H1 (cell line): ENCODE measurements around the gene TMEM120B. TPM values are rescaled to one million over a fixed set of nuclear protein-coding genes. Genes with fewer than 3 reads are reported as not detected.
"Not testable (repeated sequence)": the region's sequence is repeated elsewhere in the genome, so short reads cannot be mapped to it uniquely, and the experiment has no call there.

Experiments used
- CTCF ChIA-PET: fragments of 300-600 bp; sonication (Branson Sonifier 250); formaldehyde crosslinking; loops from one replicate; lab custom pipeline; 2021; ENCODE audit not compliant: partially characterized antibody; lab: Charles Lee
- POLR2A ChIA-PET: fragments of 300-600 bp; sonication (Branson Sonifier 250); formaldehyde crosslinking; loops from one replicate; lab custom pipeline; 2021; ENCODE audit warnings: inconsistent platforms; ENCODE audit not compliant: partially characterized antibody; lab: Charles Lee
- DNase-seq, 2 experiments: peaks; one replicate each; pipeline versions ENCODE4 v3.0.0 to v3.0.0-alpha.2; 2010 to 2022; ENCODE audit warnings: low spot score in 2 of 2, low read depth in 1 of 2, mixed read lengths in 1 of 2
- FAIRE-seq: peaks from 2 replicates; lab custom pipeline; 2011; peaks lifted over from hg19 to GRCh38; lab: Jason Lieb, UNC
- H2AFZ ChIP-seq: 2 replicates; pipeline ENCODE4 v1.8.1; 2012; ENCODE audit warnings: low read length, inconsistent platforms
- H2AK5ac ChIP-seq: 2 replicates; pipeline ENCODE4 v1.6.1; 2013; ENCODE audit warnings: low read depth, low read length
- H2BK120ac ChIP-seq: replicated peaks from 2 replicates; pipeline ENCODE3; 2013; ENCODE audit warnings: low read depth, low read length, inconsistent platforms
- H2BK12ac ChIP-seq: 2 replicates; pipeline ENCODE4 v1.6.1; 2013; ENCODE audit warnings: low read depth, low read length
- H2BK15ac ChIP-seq: 2 replicates; pipeline ENCODE4 v1.6.1; 2013; ENCODE audit warnings: low read length
- H2BK20ac ChIP-seq: 2 replicates; pipeline ENCODE4 v1.6.1; 2013; ENCODE audit warnings: low read length
- H2BK5ac ChIP-seq: 2 replicates; pipeline ENCODE4 v1.6.1; 2013; ENCODE audit warnings: low read depth, low read length
- H3K14ac ChIP-seq: 2 replicates; pipeline ENCODE4 v1.6.1; 2013; ENCODE audit warnings: inconsistent platforms; ENCODE audit not compliant: insufficient read length
- H3K18ac ChIP-seq: 2 replicates; pipeline ENCODE4 v1.6.1; 2013; ENCODE audit warnings: low read length; ENCODE audit errors: extremely low read depth
- H3K23ac ChIP-seq: 2 replicates; pipeline ENCODE4 v1.6.1; 2013; ENCODE audit warnings: inconsistent platforms; ENCODE audit not compliant: insufficient read length
- H3K23me2 ChIP-seq: 2 replicates; pipeline ENCODE4 v1.6.1; 2013; ENCODE audit warnings: low read depth, low read length
- H3K27ac ChIP-seq: 2 replicates; pipeline ENCODE4 v1.6.1; 2011; ENCODE audit warnings: low read depth, low read length, inconsistent platforms
- H3K27me3 ChIP-seq, 4 experiments: replicated peaks in 1 of 4; 1 replicate in 1 of 4; 2 replicates in 3 of 4; pipeline versions ENCODE4 v1.6.1 to v1.8.1; 2011 to 2013; ENCODE audit warnings: low read length in 3 of 4, mild to moderate bottlenecking in 3 of 4, inconsistent platforms in 2 of 4, mixed read lengths in 2 of 4, moderate library complexity in 1 of 4; ENCODE audit not compliant: control insufficient read depth in 3 of 4, insufficient read depth in 3 of 4; ENCODE audit errors: extremely low read depth in 1 of 4
- H3K36me3 ChIP-seq, 4 experiments: 2 replicates each; pipeline versions ENCODE4 v1.6.1 to v1.8.1; 2011 to 2013; ENCODE audit warnings: mild to moderate bottlenecking in 4 of 4, low read length in 3 of 4, moderate library complexity in 2 of 4, control low read depth in 1 of 4, inconsistent platforms in 1 of 4; ENCODE audit not compliant: insufficient read depth in 4 of 4, control insufficient read depth in 2 of 4
- H3K4ac ChIP-seq: replicated peaks from 2 replicates; pipeline ENCODE3; 2013; ENCODE audit warnings: low read length, low read depth, mixed read lengths, inconsistent platforms; ENCODE audit not compliant: insufficient read length
- H3K4me1 ChIP-seq, 4 experiments: replicated peaks in 1 of 4; 1 replicate in 1 of 4; 2 replicates in 3 of 4; pipeline versions ENCODE4 v1.6.1 to v1.8.1; 2011 to 2013; ENCODE audit warnings: low read length in 3 of 4, inconsistent platforms in 2 of 4, mixed read lengths in 1 of 4; ENCODE audit not compliant: insufficient read depth in 4 of 4, control insufficient read depth in 3 of 4
- H3K4me2 ChIP-seq, 2 experiments: 2 replicates each; pipeline versions ENCODE4 v1.6.1 to v1.8.1; 2011 to 2013; ENCODE audit warnings: low read depth in 2 of 2, low read length in 2 of 2, control low read depth in 1 of 2, inconsistent platforms in 1 of 2, mild to moderate bottlenecking in 1 of 2; ENCODE audit not compliant: insufficient read depth in 1 of 2
- H3K4me3 ChIP-seq, 4 experiments: fragments of 200-600, 300-600 bp in 1 of 4; sonication (generic), shearing (Covaris generic), sonication (Bioruptor Twin) in 1 of 4; 2 replicates each; pipeline versions ENCODE4 v1.5.1 to v1.8.1; 2011 to 2016; ENCODE audit warnings: low read length in 4 of 4, low read depth in 3 of 4, control low read depth in 2 of 4, inconsistent platforms in 2 of 4, mild to moderate bottlenecking in 2 of 4, mixed read lengths in 1 of 4, moderate library complexity in 1 of 4; ENCODE audit not compliant: insufficient read depth in 2 of 4; ENCODE audit errors: extremely low read depth in 1 of 4
- H3K56ac ChIP-seq: replicated peaks from 2 replicates; pipeline ENCODE3; 2013; ENCODE audit warnings: low read depth, mild to moderate bottlenecking, mixed read lengths, low read length, inconsistent platforms; ENCODE audit not compliant: insufficient read length
- H3K79me1 ChIP-seq: 2 replicates; pipeline ENCODE4 v1.6.1; 2013; ENCODE audit warnings: low read depth, low read length, control low read depth
- H3K79me2 ChIP-seq, 2 experiments: 2 replicates each; pipeline versions ENCODE4 v1.6.1 to v1.8.1; 2012 to 2013; ENCODE audit warnings: low read length in 2 of 2, mild to moderate bottlenecking in 2 of 2, inconsistent platforms in 1 of 2; ENCODE audit not compliant: insufficient read depth in 2 of 2, control insufficient read depth in 1 of 2
- H3K9ac ChIP-seq, 4 experiments: replicated peaks in 1 of 4; 1 replicate in 1 of 4; 2 replicates in 3 of 4; pipeline versions ENCODE4 v1.6.1 to v1.8.1; 2011 to 2013; ENCODE audit warnings: low read depth in 3 of 4, low read length in 3 of 4, control low read depth in 2 of 4, mild to moderate bottlenecking in 2 of 4, moderate library complexity in 2 of 4, inconsistent platforms in 1 of 4; ENCODE audit errors: extremely low read depth in 1 of 4
- H3K9me3 ChIP-seq, 2 experiments: 2 replicates each; pipeline versions ENCODE4 v1.6.1 to v1.8.1; 2012 to 2013; ENCODE audit warnings: mild to moderate bottlenecking in 2 of 2, moderate library complexity in 2 of 2, control low read depth in 1 of 2, inconsistent platforms in 1 of 2, low read depth in 1 of 2, low read length in 1 of 2, mixed read lengths in 1 of 2; ENCODE audit not compliant: insufficient read depth in 2 of 2
- H4K20me1 ChIP-seq, 2 experiments: replicated peaks in 1 of 2; 2 replicates each; pipeline versions ENCODE3 to v1.8.1; 2011 to 2013; ENCODE audit warnings: inconsistent platforms in 2 of 2, low read length in 2 of 2, mild to moderate bottlenecking in 1 of 2; ENCODE audit not compliant: insufficient read depth in 2 of 2, control insufficient read depth in 1 of 2
- H4K5ac ChIP-seq: 2 replicates; pipeline ENCODE4 v1.6.1; 2013; ENCODE audit warnings: low read length, low read depth, mixed read lengths, inconsistent platforms; ENCODE audit not compliant: insufficient read length
- H4K8ac ChIP-seq: 2 replicates; pipeline ENCODE4 v1.8.0; 2013; ENCODE audit warnings: mild to moderate bottlenecking, moderate library complexity, low read length, inconsistent platforms; ENCODE audit not compliant: insufficient read depth; ENCODE audit errors: extremely low read depth
- H4K91ac ChIP-seq: replicated peaks from 2 replicates; pipeline ENCODE3; 2013; ENCODE audit warnings: low read length, mixed read lengths, inconsistent platforms; ENCODE audit not compliant: insufficient read length
- WGBS, 2 experiments: shearing (Covaris generic) in 1 of 2; methylation state at CpG; one replicate each; pipeline versions ENCODE4 v1.1.6 to v1.1.7; 2013 to 2015; ENCODE audit warnings: low lambda C conversion rate in 2 of 2, mixed read lengths in 2 of 2, inconsistent platforms in 1 of 2, low coverage in 1 of 2, missing lambda C conversion rate in 1 of 2; ENCODE audit not compliant: insufficient replicate concordance in 2 of 2, insufficient coverage in 1 of 2, insufficient read length in 1 of 2; ENCODE audit errors: extremely low coverage in 1 of 2, missing lambda C conversion rate in 1 of 2; 5-methylcytosine and 5-hydroxymethylcytosine counted together
- polyA plus RNA-seq, 7 experiments: library from polyadenylated mRNA; depleted of rRNA in 3 of 7; stranded (reverse) in 5 of 7; unstranded in 2 of 7; fragments of >200 nt in 5 of 7; fragments of 200-250 nt in 2 of 7; gene quantifications; 1 replicate in 5 of 7; 2 replicates in 1 of 7; 4 replicates in 1 of 7; pipeline versions ENCODE4 v1.2.1 to v1.2.3, GENCODE V29; 2011 to 2013; ENCODE audit warnings: missing spikeins in 2 of 7, mixed read lengths in 2 of 7
- total RNA-seq: library from RNA; stranded (reverse); fragmentation: NEBNext Ultra II Directional; extraction: Animal tissue kit (Norgen Biotek cat#: 25700); gene quantifications from 2 replicates; pipeline ENCODE4 v1.2.1, GENCODE V29; 2021

The TMEM120B gene
- total and polyA plus RNA-seq, 2 of the 8 experiments (the other 6 are each of a cell fraction or from before 2014, with no cell fraction given): 22.0 to 29.1 TPM

- CTCF ChIA-PET: interaction anchor here (1.0 to 4.6 kb wide), 9 partner anchors 19 to 237 kb away, joined by 3 to 41 read pairs (median 4); partner anchors contain the start of gene ORAI1
- not testable (repeated sequence) for FAIRE-seq
Measured at GRCh38 chr12:121679661-121680197, 32.8 kb upstream of the TMEM120B start.

More at GRCh38 chr12:121679661-121680197, 32.8 kb upstream of the TMEM120B start:
- H3K4ac ChIP-seq, H3K36me3 ChIP-seq, H4K8ac ChIP-seq, H3K4me1 ChIP-seq, H3K79me1 ChIP-seq, H3K14ac ChIP-seq, H4K5ac ChIP-seq, H3K79me2 ChIP-seq, H3K9ac ChIP-seq, H3K9me3 ChIP-seq, H2AK5ac ChIP-seq, H2AFZ ChIP-seq, H3K4me3 ChIP-seq, H2BK120ac ChIP-seq, H3K27ac ChIP-seq, H2BK12ac ChIP-seq, H3K4me2 ChIP-seq, H3K18ac ChIP-seq, H3K23me2 ChIP-seq, H4K91ac ChIP-seq, H4K20me1 ChIP-seq, H3K56ac ChIP-seq, DNase-seq, H3K23ac ChIP-seq, H2BK5ac ChIP-seq, H2BK20ac ChIP-seq, H3K27me3 ChIP-seq, H2BK15ac ChIP-seq: not testable (repeated sequence)
- WGBS, 2 experiments: 92% methylated on average over 11 of the region's 13 CpGs; no CpG with 5 or more reads in 1 of the 2 experiments
- POLR2A ChIA-PET: interaction anchor here (0.5 to 2.6 kb wide), 6 partner anchors 32 to 1789 kb away, joined by 3 to 10 read pairs (median 3); partner anchors contain the start of gene KDM2B
